Measurements from ENCODE around the gene OSTN. TPM values are rescaled to one million over a fixed set of nuclear protein-coding genes. Genes with fewer than 3 reads are reported as not detected.

OSTN gene
- polyA plus RNA-seq, 1 experiment = not detected

GRCh38 chr3:191210032-191210431, 11.0 kb downstream of the OSTN start:
- POLR2A ChIA-PET = no interaction called here
- no peaks in the 10 kb centered on the region for H3K36me3 ChIP-seq (ENCODE audit: control insufficient read depth, insufficient read depth, low read length)
- no peak for TF ChIP-seq CTCF (IDR thresholded peaks at IDR 0.05; ENCODE audit: insufficient read depth, low read depth, low read length)
- no peak for DNase-seq (ENCODE audit: low read depth)
- CTCF ChIA-PET = interaction anchor here (1.1 kb wide), 1 partner anchor 10 kb away, joined by 3 read pairs; no protein-coding TSS in a partner anchor
- no peaks in the 10 kb centered on the region for H3K27me3 ChIP-seq (ENCODE audit: control insufficient read depth, insufficient read depth, low read length)
- H3K4me3 ChIP-seq (ENCODE audit: low read depth, low read length) = no peak overlapping the region

- no peak overlapping the region for H3K4me3 ChIP-seq (ENCODE audit: low read depth, low read length)
- no peak for DNase-seq (ENCODE audit: low read depth)
- no peaks in the 10 kb centered on the region for H3K36me3 ChIP-seq (ENCODE audit: control insufficient read depth, insufficient read depth, low read length)
- ChIA-PET POLR2A (no interaction called here), CTCF (no interaction called here)
- H3K27me3 ChIP-seq (ENCODE audit: control insufficient read depth, insufficient read depth, low read length) = no peaks in the 10 kb centered on the region
- TF ChIP-seq CTCF (IDR thresholded peaks at IDR 0.05; ENCODE audit: insufficient read depth, low read depth, low read length) = no peak
Measured at GRCh38 chr3:191216510-191216909, 17.5 kb downstream of the OSTN start.

GRCh38 chr3:191217301-191217700, 18.3 kb downstream of the OSTN start:
- CTCF ChIA-PET = no interaction called here
- POLR2A ChIA-PET = no interaction called here
- DNase-seq (ENCODE audit: low read depth) = no peak
- Histone ChIP-seq H3K36me3 (ENCODE audit: control insufficient read depth, insufficient read depth, low read length) (no peaks in the 10 kb centered on the region), H3K27me3 (ENCODE audit: control insufficient read depth, insufficient read depth, low read length) (no peaks in the 10 kb centered on the region), H3K4me3 (ENCODE audit: low read depth, low read length) (no peak overlapping the region)
- TF ChIP-seq CTCF (IDR thresholded peaks at IDR 0.05; ENCODE audit: insufficient read depth, low read depth, low read length) = no peak

GRCh38 chr3:191220908-191221307, 21.9 kb downstream of the OSTN start:
- no peak for TF ChIP-seq CTCF (IDR thresholded peaks at IDR 0.05; ENCODE audit: insufficient read depth, low read depth, low read length)
- no peaks in the 10 kb centered on the region for H3K36me3 ChIP-seq (ENCODE audit: control insufficient read depth, insufficient read depth, low read length)
- H3K4me3 ChIP-seq (ENCODE audit: low read depth, low read length) = no peak overlapping the region
- ChIA-PET CTCF (interaction anchor here (1.2 kb wide), 1 partner anchor 12 kb away, joined by 3 read pairs; no protein-coding TSS in a partner anchor), POLR2A (no interaction called here)
- H3K27me3 ChIP-seq (ENCODE audit: control insufficient read depth, insufficient read depth, low read length) = no peaks in the 10 kb centered on the region
- DNase-seq (ENCODE audit: low read depth) = no peak

GRCh38 chr3:191221638-191222037, 22.6 kb downstream of the OSTN start:
- POLR2A ChIA-PET = no interaction called here
- no peak for DNase-seq (ENCODE audit: low read depth)
- CTCF ChIA-PET = interaction anchor here (1.3 kb wide), 1 partner anchor 19 kb away, joined by 3 read pairs; no protein-coding TSS in a partner anchor
- H3K36me3 ChIP-seq (ENCODE audit: control insufficient read depth, insufficient read depth, low read length) = no peaks in the 10 kb centered on the region
- no peak overlapping the region for H3K4me3 ChIP-seq (ENCODE audit: low read depth, low read length)
- H3K27me3 ChIP-seq (ENCODE audit: control insufficient read depth, insufficient read depth, low read length) = no peaks in the 10 kb centered on the region
- TF ChIP-seq CTCF (IDR thresholded peaks at IDR 0.05; ENCODE audit: insufficient read depth, low read depth, low read length) = no peak
